HPDE6-E6E7 (cell line): Measurements from ENCODE around the gene ZNF280D.
"Not testable (repeated sequence)": the region's sequence is repeated elsewhere in the genome, so short reads cannot be mapped to it uniquely, and the experiment has no call there.

ENCODE experiments used
- DNase-seq: peaks from one replicate; pipeline ENCODE4 v3.0.0; 2011; ENCODE audit warnings: missing footprints; ENCODE audit errors: extremely low spot score

The ZNF280D gene

GRCh38 chr15:56733136-56734012, at the start of gene ZNF280D:
ZNF280D (minus strand) TSS chr15:56733509; CDS start chr15:56707109, 26,400 bp downstream.
- peak; percentile 60 for DNase-seq

- DNase-seq: no peak
Observed at GRCh38 chr15:56782306-56782705, 49.0 kb upstream of the ZNF280D start.

- DNase-seq: no peak
Observed at GRCh38 chr15:56781666-56782065, 48.4 kb upstream of the ZNF280D start.

- not testable (repeated sequence) for DNase-seq
Observed at GRCh38 chr15:56780102-56780725, 46.9 kb upstream of the ZNF280D start.

- not testable (repeated sequence) for DNase-seq
Observed at GRCh38 chr15:56779449-56779848, 46.1 kb upstream of the ZNF280D start.

GRCh38 chr15:56778761-56779160, 45.5 kb upstream of the ZNF280D start:
- DNase-seq: no peak

GRCh38 chr15:56776839-56777238, 43.5 kb upstream of the ZNF280D start:
- DNase-seq: no peak

GRCh38 chr15:56775641-56776040, 42.3 kb upstream of the ZNF280D start:
- DNase-seq: no peak

GRCh38 chr15:56774356-56774755, 41.0 kb upstream of the ZNF280D start:
- DNase-seq: no peak

- DNase-seq: no peak
Observed at GRCh38 chr15:56772868-56773639, 39.7 kb upstream of the ZNF280D start.

GRCh38 chr15:56770173-56770572, 36.9 kb upstream of the ZNF280D start:
- no peak for DNase-seq

GRCh38 chr15:56767315-56767714, 34.0 kb upstream of the ZNF280D start:
- no peak for DNase-seq

- DNase-seq: no peak
Observed at GRCh38 chr15:56765251-56765650, 31.9 kb upstream of the ZNF280D start.

GRCh38 chr15:56763141-56763895, 30.0 kb upstream of the ZNF280D start:
- DNase-seq: no peak

- no peak for DNase-seq
Observed at GRCh38 chr15:56760186-56760585, 26.9 kb upstream of the ZNF280D start.

- DNase-seq: no peak
Observed at GRCh38 chr15:56759450-56759845, 26.1 kb upstream of the ZNF280D start.

GRCh38 chr15:56758770-56759449, 25.6 kb upstream of the ZNF280D start:
- DNase-seq: no peak

- DNase-seq: no peak
Observed at GRCh38 chr15:56757875-56758274, 24.6 kb upstream of the ZNF280D start.

- DNase-seq: no peak
Observed at GRCh38 chr15:56754772-56755370, 21.6 kb upstream of the ZNF280D start.

- no peak for DNase-seq
Observed at GRCh38 chr15:56752986-56753385, 19.7 kb upstream of the ZNF280D start.

GRCh38 chr15:56749982-56750381, 16.7 kb upstream of the ZNF280D start:
- no peak for DNase-seq
